Activated naive CD4-positive, alpha-beta T cell treated with anti-CD3 and anti-CD28 coated beads, Interleukin-2, amount 10 ng/mL, durations not matched to agents 7 days and 5 days (primary cell): ENCODE results near the gene PPP1R12B.
"Not testable (repeated sequence)": the region's sequence is repeated elsewhere in the genome, so short reads cannot be mapped to it uniquely, and the experiment has no call there.

Source experiments
- CTCF ChIA-PET: fragments of 350-600 bp; sonication (Branson Sonifier 250); formaldehyde crosslinking; loops from one replicate; lab custom pipeline; 2021; ENCODE audit warnings: antibody characterized with exemption; lab: Charles Lee
- DNase-seq: peaks from one replicate; pipeline ENCODE4 v3.0.0-alpha.2; 2020
- H3K27ac Mint-ChIP-seq: one replicate; pipeline ENCODE4 v1.8.0; 2021; ENCODE audit warnings: mild to moderate bottlenecking, moderate library complexity, mixed read lengths
- H3K27me3 Mint-ChIP-seq: one replicate; pipeline ENCODE4 v1.8.0; 2021; ENCODE audit warnings: mild to moderate bottlenecking, mixed read lengths
- H3K36me3 Mint-ChIP-seq: one replicate; pipeline ENCODE4 v1.8.0; 2021; ENCODE audit warnings: mixed read lengths
- H3K4me1 Mint-ChIP-seq: one replicate; pipeline ENCODE4 v1.8.0; 2021; ENCODE audit warnings: mixed read lengths
- H3K4me3 Mint-ChIP-seq: one replicate; pipeline ENCODE4 v1.8.0; 2021; ENCODE audit warnings: mild to moderate bottlenecking, moderate library complexity, mixed read lengths
- H3K9me3 Mint-ChIP-seq: one replicate; pipeline ENCODE4 v1.8.0; 2021; ENCODE audit warnings: mixed read lengths

Gene PPP1R12B

GRCh38 chr1:202518905-202519304 lies 170.4 kb downstream of the PPP1R12B start:
- H3K27me3 Mint-ChIP-seq, H3K9me3 Mint-ChIP-seq, DNase-seq, CTCF ChIA-PET, H3K27ac Mint-ChIP-seq, H3K4me3 Mint-ChIP-seq, H3K36me3 Mint-ChIP-seq, H3K4me1 Mint-ChIP-seq: not testable (repeated sequence)

DNA sequence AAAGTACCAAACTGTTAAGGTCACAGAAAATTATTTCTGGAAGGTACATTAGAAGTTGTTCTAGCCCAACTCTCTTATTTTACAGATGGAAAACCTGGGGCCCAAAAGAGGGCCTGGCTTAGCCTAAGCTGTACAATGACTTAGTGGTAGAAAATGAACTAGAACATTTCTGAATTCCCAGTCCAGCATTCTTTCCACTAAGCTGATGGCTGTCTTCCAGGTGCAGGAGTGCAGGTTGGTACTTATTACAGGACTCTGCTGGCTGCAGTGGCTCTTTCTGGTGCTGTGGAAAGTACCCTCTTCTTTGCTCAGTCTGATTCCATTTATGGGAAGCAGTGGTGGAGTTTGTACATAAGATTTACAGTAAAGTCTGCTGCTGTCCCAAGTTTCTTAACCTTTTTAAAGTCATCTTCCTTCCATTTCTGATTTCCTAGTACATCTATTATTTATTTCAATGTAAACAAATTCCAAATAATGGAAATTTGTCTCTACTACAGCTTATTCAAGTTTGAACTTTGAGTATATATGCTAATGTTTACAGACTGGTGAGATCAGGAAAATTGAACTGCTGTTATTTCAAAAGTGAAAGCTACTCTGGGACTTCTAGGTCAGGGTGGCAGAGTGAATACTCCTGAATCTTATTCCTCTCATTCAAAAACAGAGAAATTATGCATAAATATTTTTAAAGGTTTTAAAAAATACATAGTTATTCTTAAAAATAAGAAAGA lies 171.8 kb downstream of the PPP1R12B start:
- DNase-seq, H3K4me3 Mint-ChIP-seq, H3K9me3 Mint-ChIP-seq, H3K36me3 Mint-ChIP-seq, H3K27ac Mint-ChIP-seq, H3K4me1 Mint-ChIP-seq, H3K27me3 Mint-ChIP-seq, CTCF ChIA-PET: not testable (repeated sequence)

- H3K27ac Mint-ChIP-seq, H3K4me1 Mint-ChIP-seq, H3K36me3 Mint-ChIP-seq, H3K4me3 Mint-ChIP-seq, H3K27me3 Mint-ChIP-seq, CTCF ChIA-PET, H3K9me3 Mint-ChIP-seq, DNase-seq: not testable (repeated sequence)
These were observed 172.3 kb downstream of the PPP1R12B start for GRCh38 chr1:202520857-202521216.

- H3K36me3 Mint-ChIP-seq, H3K4me3 Mint-ChIP-seq, H3K4me1 Mint-ChIP-seq, H3K27me3 Mint-ChIP-seq, H3K9me3 Mint-ChIP-seq, DNase-seq, CTCF ChIA-PET, H3K27ac Mint-ChIP-seq: not testable (repeated sequence)
These were observed 173.0 kb downstream of the PPP1R12B start for GRCh38 chr1:202521484-202521883.

DNA sequence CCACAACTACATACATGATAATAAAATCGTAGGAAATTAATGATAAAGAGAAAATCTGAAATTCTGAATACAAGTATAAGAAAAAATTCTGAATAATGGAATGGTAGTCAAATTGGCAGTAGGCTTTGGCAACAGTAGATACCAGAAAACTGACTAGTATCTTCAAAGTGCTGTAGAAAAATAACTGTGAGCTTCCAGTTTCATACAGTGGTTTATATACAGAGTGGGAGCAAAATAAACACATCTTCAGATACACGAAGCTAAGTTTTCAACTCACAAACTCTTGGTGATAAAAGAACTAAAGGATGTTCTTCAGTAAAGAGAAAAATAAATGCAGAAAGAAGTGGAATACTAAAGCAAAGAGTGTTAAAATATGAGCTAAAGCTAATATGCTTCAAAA lies 173.4 kb downstream of the PPP1R12B start:
- CTCF ChIA-PET, result no interaction called here
- no peaks in the 10 kb centered on the region for H3K9me3 Mint-ChIP-seq
- no peak overlapping the region for H3K27ac Mint-ChIP-seq

DNA sequence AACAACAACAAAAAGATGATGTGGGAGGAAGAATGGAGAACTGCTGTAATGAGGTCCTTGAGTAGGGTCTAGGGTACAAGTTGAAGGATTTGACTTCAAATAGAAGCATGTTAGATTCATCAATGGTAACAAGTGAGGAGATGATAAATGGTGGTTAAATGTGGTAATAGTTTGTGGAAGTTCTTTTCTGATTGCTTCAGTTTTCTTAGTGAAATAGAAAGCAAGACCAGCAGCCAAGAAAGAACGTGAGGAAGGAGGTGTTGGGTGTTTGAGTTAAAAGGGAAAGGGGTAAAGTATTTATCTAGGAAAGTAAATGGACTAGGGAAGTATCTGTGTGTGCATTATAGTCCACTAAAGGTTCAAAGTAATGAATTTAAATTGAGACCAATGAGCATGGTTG lies 177.6 kb downstream of the PPP1R12B start:
- CTCF ChIA-PET, DNase-seq, H3K9me3 Mint-ChIP-seq, H3K27me3 Mint-ChIP-seq, H3K4me1 Mint-ChIP-seq, H3K36me3 Mint-ChIP-seq, H3K4me3 Mint-ChIP-seq, H3K27ac Mint-ChIP-seq: not testable (repeated sequence)

More for the DNA sequence above, 173.4 kb downstream of the PPP1R12B start:
- Mint-ChIP-seq H3K36me3 (peaks cover 3% of the 10 kb centered on the region), H3K4me1 (peaks cover 3% of the 10 kb centered on the region), H3K27me3 (no peaks in the 10 kb centered on the region), H3K4me3 (no peak overlapping the region)
- no peak for DNase-seq

GRCh38 chr1:202528096-202528722 lies 179.7 kb downstream of the PPP1R12B start:
- DNase-seq, H3K4me3 Mint-ChIP-seq, H3K4me1 Mint-ChIP-seq, H3K36me3 Mint-ChIP-seq, H3K27ac Mint-ChIP-seq, H3K27me3 Mint-ChIP-seq, H3K9me3 Mint-ChIP-seq, CTCF ChIA-PET: not testable (repeated sequence)

DNA sequence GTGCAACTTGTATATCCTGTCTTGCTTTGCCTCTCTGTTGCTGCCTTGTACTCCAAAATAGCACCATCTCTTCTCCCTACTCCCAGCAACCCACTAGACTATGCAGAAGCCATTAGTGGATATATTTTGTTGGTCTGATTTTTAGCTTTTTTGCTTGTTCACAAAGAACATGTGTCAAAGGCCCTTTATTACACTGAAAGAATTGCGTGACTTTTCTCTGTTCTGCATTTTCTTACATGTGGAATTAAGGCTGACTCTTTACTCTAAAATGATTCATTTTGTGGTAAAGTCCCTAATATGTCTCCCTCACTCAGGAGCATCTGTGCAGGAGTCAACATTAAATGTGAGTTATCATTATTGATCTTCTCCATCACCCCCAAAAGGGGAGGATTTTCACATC lies 182.2 kb downstream of the PPP1R12B start:
- H3K27me3 Mint-ChIP-seq, H3K4me3 Mint-ChIP-seq, H3K36me3 Mint-ChIP-seq, H3K9me3 Mint-ChIP-seq, H3K27ac Mint-ChIP-seq, DNase-seq, CTCF ChIA-PET, H3K4me1 Mint-ChIP-seq: not testable (repeated sequence)

DNA sequence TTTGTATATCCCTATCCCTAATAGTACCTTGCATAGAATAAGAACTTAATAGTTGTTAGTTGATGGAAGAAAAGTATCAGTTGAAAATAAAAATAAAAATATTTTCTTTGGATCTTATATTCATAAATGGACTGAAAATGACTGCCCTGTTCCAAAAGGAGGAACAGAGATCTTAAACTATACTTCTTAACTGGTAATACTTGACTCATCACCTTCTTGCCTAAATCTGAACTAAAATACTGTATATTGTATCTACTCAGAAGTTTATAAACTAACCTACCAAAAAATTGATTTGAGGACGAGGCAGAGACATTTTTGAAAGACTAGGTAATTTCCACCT lies 182.9 kb downstream of the PPP1R12B start:
- DNase-seq, result no peak
- no peaks in the 10 kb centered on the region for H3K4me1 Mint-ChIP-seq
- H3K27me3 Mint-ChIP-seq, result no peaks in the 10 kb centered on the region
- no peak overlapping the region for H3K27ac Mint-ChIP-seq
- no peak overlapping the region for H3K4me3 Mint-ChIP-seq
- CTCF ChIA-PET, result no interaction called here
- H3K9me3 Mint-ChIP-seq, result no peaks in the 10 kb centered on the region
- H3K36me3 Mint-ChIP-seq, result no peaks in the 10 kb centered on the region

DNA sequence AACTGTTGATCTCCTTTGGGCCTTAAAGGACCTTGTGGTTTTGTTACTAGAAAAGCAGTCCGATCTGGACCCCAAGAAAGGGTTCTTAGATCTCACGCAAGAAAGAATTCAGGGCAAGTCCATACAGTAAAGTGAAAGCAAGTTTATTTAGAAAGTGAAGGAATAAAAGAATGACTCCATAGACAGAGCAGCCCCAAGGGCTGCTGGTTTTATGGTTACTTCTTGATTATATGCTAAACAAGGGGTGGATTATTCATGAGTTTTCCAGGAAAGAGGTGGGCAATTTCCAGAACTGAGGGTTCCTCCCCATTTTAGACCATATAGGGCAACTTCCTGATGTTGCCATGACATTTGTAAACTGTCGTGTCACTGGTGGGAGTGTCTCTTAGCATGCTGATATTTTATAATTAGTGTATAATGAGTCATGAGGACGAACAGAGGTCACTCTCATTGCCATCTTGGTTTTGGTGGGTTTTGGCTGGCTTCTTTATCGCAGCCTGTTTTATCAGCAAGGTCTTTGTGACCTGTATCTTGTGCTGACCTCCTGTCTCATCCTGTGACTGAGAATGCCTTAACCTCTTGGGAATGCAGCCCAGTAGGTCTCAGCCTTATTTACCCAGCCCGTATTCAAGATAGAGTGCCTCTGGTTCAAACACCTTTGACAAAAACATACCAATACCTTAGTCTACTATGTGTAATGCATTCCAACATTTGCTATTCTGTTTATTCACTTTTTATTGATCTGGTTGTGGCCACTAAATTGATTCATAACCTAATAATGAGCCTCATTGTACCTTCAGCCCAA lies 183.5 kb downstream of the PPP1R12B start:
- H3K27ac Mint-ChIP-seq, H3K9me3 Mint-ChIP-seq, DNase-seq, H3K4me3 Mint-ChIP-seq, CTCF ChIA-PET, H3K36me3 Mint-ChIP-seq, H3K27me3 Mint-ChIP-seq, H3K4me1 Mint-ChIP-seq: not testable (repeated sequence)

GRCh38 chr1:202539166-202539574 lies 190.7 kb downstream of the PPP1R12B start:
- CTCF ChIA-PET, H3K4me1 Mint-ChIP-seq, H3K36me3 Mint-ChIP-seq, DNase-seq, H3K27me3 Mint-ChIP-seq, H3K27ac Mint-ChIP-seq, H3K4me3 Mint-ChIP-seq, H3K9me3 Mint-ChIP-seq: not testable (repeated sequence)

GRCh38 chr1:202539583-202539982 lies 191.1 kb downstream of the PPP1R12B start:
- H3K27ac Mint-ChIP-seq, H3K9me3 Mint-ChIP-seq, DNase-seq, H3K36me3 Mint-ChIP-seq, CTCF ChIA-PET, H3K27me3 Mint-ChIP-seq, H3K4me1 Mint-ChIP-seq, H3K4me3 Mint-ChIP-seq: not testable (repeated sequence)

- H3K27ac Mint-ChIP-seq, result no peak overlapping the region
- no peak overlapping the region for H3K4me3 Mint-ChIP-seq
- H3K27me3 Mint-ChIP-seq, result no peaks in the 10 kb centered on the region
- no peaks in the 10 kb centered on the region for H3K9me3 Mint-ChIP-seq
- DNase-seq, result no peak
- CTCF ChIA-PET, result no interaction called here
- no peaks in the 10 kb centered on the region for H3K36me3 Mint-ChIP-seq
- H3K4me1 Mint-ChIP-seq, result no peaks in the 10 kb centered on the region
These were observed 191.5 kb downstream of the PPP1R12B start for GRCh38 chr1:202540014-202540413.

- H3K36me3 Mint-ChIP-seq, result no peaks in the 10 kb centered on the region
- no peaks in the 10 kb centered on the region for H3K9me3 Mint-ChIP-seq
- no peaks in the 10 kb centered on the region for H3K4me1 Mint-ChIP-seq
- CTCF ChIA-PET, result interaction anchor here (1.3 kb wide), 1 partner anchor 31 kb away, joined by 3 read pairs; no protein-coding TSS in a partner anchor
- H3K4me3 Mint-ChIP-seq, result no peak overlapping the region
- DNase-seq, result no peak
- no peaks in the 10 kb centered on the region for H3K27me3 Mint-ChIP-seq
- no peak overlapping the region for H3K27ac Mint-ChIP-seq
These were observed 191.9 kb downstream of the PPP1R12B start for GRCh38 chr1:202540448-202540847.

DNA sequence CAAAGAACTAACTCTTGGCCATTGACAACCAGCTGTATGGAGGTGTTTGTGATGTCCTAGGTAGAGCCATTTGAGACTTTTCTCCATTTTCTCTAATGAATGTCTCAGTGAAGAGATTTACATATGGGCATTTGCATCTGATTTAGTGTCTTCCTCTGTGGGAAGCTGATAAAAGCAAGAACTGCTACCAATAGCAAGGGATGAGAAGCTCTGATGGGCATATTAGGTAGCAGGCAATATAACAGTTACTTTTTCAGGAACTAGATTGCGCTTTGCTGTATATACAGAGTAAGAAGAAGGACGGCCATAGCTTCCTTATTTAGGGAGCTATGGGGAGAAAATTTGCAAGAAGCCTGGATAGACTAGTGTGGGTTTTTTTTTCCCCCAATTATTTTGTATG lies 192.4 kb downstream of the PPP1R12B start:
- not testable (repeated sequence) for H3K27me3 Mint-ChIP-seq, H3K4me1 Mint-ChIP-seq

More for the DNA sequence above, 192.4 kb downstream of the PPP1R12B start:
- H3K9me3 Mint-ChIP-seq, H3K36me3 Mint-ChIP-seq, DNase-seq, H3K27ac Mint-ChIP-seq, H3K4me3 Mint-ChIP-seq: not testable (repeated sequence)
- CTCF ChIA-PET, result interaction anchor here (1.3 kb wide), 1 partner anchor 31 kb away, joined by 3 read pairs; no protein-coding TSS in a partner anchor
